H1 (cell line): ENCODE measurements around the gene PDE4D. TPM values are rescaled to one million over a fixed set of nuclear protein-coding genes. Genes with fewer than 3 reads are reported as not detected.

Source experiments
- CTCF ChIA-PET: fragments of 300-600 bp; sonication (Branson Sonifier 250); formaldehyde crosslinking; loops from one replicate; lab custom pipeline; 2021; ENCODE audit not compliant: partially characterized antibody; lab: Charles Lee
- POLR2A ChIA-PET: fragments of 300-600 bp; sonication (Branson Sonifier 250); formaldehyde crosslinking; loops from one replicate; lab custom pipeline; 2021; ENCODE audit warnings: inconsistent platforms; ENCODE audit not compliant: partially characterized antibody; lab: Charles Lee
- DNase-seq, 2 experiments: peaks; one replicate each; pipeline versions ENCODE4 v3.0.0 to v3.0.0-alpha.2; 2010 to 2022; ENCODE audit warnings: low spot score in 2 of 2, low read depth in 1 of 2, mixed read lengths in 1 of 2
- FAIRE-seq: peaks from 2 replicates; lab custom pipeline; 2011; peaks lifted over from hg19 to GRCh38; lab: Jason Lieb, UNC
- H2AFZ ChIP-seq: 2 replicates; pipeline ENCODE4 v1.8.1; 2012; ENCODE audit warnings: low read length, inconsistent platforms
- H2AK5ac ChIP-seq: 2 replicates; pipeline ENCODE4 v1.6.1; 2013; ENCODE audit warnings: low read depth, low read length
- H2BK120ac ChIP-seq: replicated peaks from 2 replicates; pipeline ENCODE3; 2013; ENCODE audit warnings: low read depth, low read length, inconsistent platforms
- H2BK12ac ChIP-seq: 2 replicates; pipeline ENCODE4 v1.6.1; 2013; ENCODE audit warnings: low read depth, low read length
- H2BK15ac ChIP-seq: 2 replicates; pipeline ENCODE4 v1.6.1; 2013; ENCODE audit warnings: low read length
- H2BK20ac ChIP-seq: 2 replicates; pipeline ENCODE4 v1.6.1; 2013; ENCODE audit warnings: low read length
- H2BK5ac ChIP-seq: 2 replicates; pipeline ENCODE4 v1.6.1; 2013; ENCODE audit warnings: low read depth, low read length
- H3K14ac ChIP-seq: 2 replicates; pipeline ENCODE4 v1.6.1; 2013; ENCODE audit warnings: inconsistent platforms; ENCODE audit not compliant: insufficient read length
- H3K18ac ChIP-seq: 2 replicates; pipeline ENCODE4 v1.6.1; 2013; ENCODE audit warnings: low read length; ENCODE audit errors: extremely low read depth
- H3K23ac ChIP-seq: 2 replicates; pipeline ENCODE4 v1.6.1; 2013; ENCODE audit warnings: inconsistent platforms; ENCODE audit not compliant: insufficient read length
- H3K23me2 ChIP-seq: 2 replicates; pipeline ENCODE4 v1.6.1; 2013; ENCODE audit warnings: low read depth, low read length
- H3K27ac ChIP-seq: 2 replicates; pipeline ENCODE4 v1.6.1; 2011; ENCODE audit warnings: low read depth, low read length, inconsistent platforms
- H3K27me3 ChIP-seq, 4 experiments: replicated peaks in 1 of 4; 1 replicate in 1 of 4; 2 replicates in 3 of 4; pipeline versions ENCODE4 v1.6.1 to v1.8.1; 2011 to 2013; ENCODE audit warnings: low read length in 3 of 4, mild to moderate bottlenecking in 3 of 4, inconsistent platforms in 2 of 4, mixed read lengths in 2 of 4, moderate library complexity in 1 of 4; ENCODE audit not compliant: control insufficient read depth in 3 of 4, insufficient read depth in 3 of 4; ENCODE audit errors: extremely low read depth in 1 of 4
- H3K36me3 ChIP-seq, 4 experiments: 2 replicates each; pipeline versions ENCODE4 v1.6.1 to v1.8.1; 2011 to 2013; ENCODE audit warnings: mild to moderate bottlenecking in 4 of 4, low read length in 3 of 4, moderate library complexity in 2 of 4, control low read depth in 1 of 4, inconsistent platforms in 1 of 4; ENCODE audit not compliant: insufficient read depth in 4 of 4, control insufficient read depth in 2 of 4
- H3K4ac ChIP-seq: replicated peaks from 2 replicates; pipeline ENCODE3; 2013; ENCODE audit warnings: low read length, low read depth, mixed read lengths, inconsistent platforms; ENCODE audit not compliant: insufficient read length
- H3K4me1 ChIP-seq, 4 experiments: replicated peaks in 1 of 4; 1 replicate in 1 of 4; 2 replicates in 3 of 4; pipeline versions ENCODE4 v1.6.1 to v1.8.1; 2011 to 2013; ENCODE audit warnings: low read length in 3 of 4, inconsistent platforms in 2 of 4, mixed read lengths in 1 of 4; ENCODE audit not compliant: insufficient read depth in 4 of 4, control insufficient read depth in 3 of 4
- H3K4me2 ChIP-seq, 2 experiments: 2 replicates each; pipeline versions ENCODE4 v1.6.1 to v1.8.1; 2011 to 2013; ENCODE audit warnings: low read depth in 2 of 2, low read length in 2 of 2, control low read depth in 1 of 2, inconsistent platforms in 1 of 2, mild to moderate bottlenecking in 1 of 2; ENCODE audit not compliant: insufficient read depth in 1 of 2
- H3K4me3 ChIP-seq, 4 experiments: fragments of 200-600, 300-600 bp in 1 of 4; sonication (generic), shearing (Covaris generic), sonication (Bioruptor Twin) in 1 of 4; 2 replicates each; pipeline versions ENCODE4 v1.5.1 to v1.8.1; 2011 to 2016; ENCODE audit warnings: low read length in 4 of 4, low read depth in 3 of 4, control low read depth in 2 of 4, inconsistent platforms in 2 of 4, mild to moderate bottlenecking in 2 of 4, mixed read lengths in 1 of 4, moderate library complexity in 1 of 4; ENCODE audit not compliant: insufficient read depth in 2 of 4; ENCODE audit errors: extremely low read depth in 1 of 4
- H3K56ac ChIP-seq: replicated peaks from 2 replicates; pipeline ENCODE3; 2013; ENCODE audit warnings: low read depth, mild to moderate bottlenecking, mixed read lengths, low read length, inconsistent platforms; ENCODE audit not compliant: insufficient read length
- H3K79me1 ChIP-seq: 2 replicates; pipeline ENCODE4 v1.6.1; 2013; ENCODE audit warnings: low read depth, low read length, control low read depth
- H3K79me2 ChIP-seq, 2 experiments: 2 replicates each; pipeline versions ENCODE4 v1.6.1 to v1.8.1; 2012 to 2013; ENCODE audit warnings: low read length in 2 of 2, mild to moderate bottlenecking in 2 of 2, inconsistent platforms in 1 of 2; ENCODE audit not compliant: insufficient read depth in 2 of 2, control insufficient read depth in 1 of 2
- H3K9ac ChIP-seq, 4 experiments: replicated peaks in 1 of 4; 1 replicate in 1 of 4; 2 replicates in 3 of 4; pipeline versions ENCODE4 v1.6.1 to v1.8.1; 2011 to 2013; ENCODE audit warnings: low read depth in 3 of 4, low read length in 3 of 4, control low read depth in 2 of 4, mild to moderate bottlenecking in 2 of 4, moderate library complexity in 2 of 4, inconsistent platforms in 1 of 4; ENCODE audit errors: extremely low read depth in 1 of 4
- H3K9me3 ChIP-seq, 2 experiments: 2 replicates each; pipeline versions ENCODE4 v1.6.1 to v1.8.1; 2012 to 2013; ENCODE audit warnings: mild to moderate bottlenecking in 2 of 2, moderate library complexity in 2 of 2, control low read depth in 1 of 2, inconsistent platforms in 1 of 2, low read depth in 1 of 2, low read length in 1 of 2, mixed read lengths in 1 of 2; ENCODE audit not compliant: insufficient read depth in 2 of 2
- H4K20me1 ChIP-seq, 2 experiments: replicated peaks in 1 of 2; 2 replicates each; pipeline versions ENCODE3 to v1.8.1; 2011 to 2013; ENCODE audit warnings: inconsistent platforms in 2 of 2, low read length in 2 of 2, mild to moderate bottlenecking in 1 of 2; ENCODE audit not compliant: insufficient read depth in 2 of 2, control insufficient read depth in 1 of 2
- H4K5ac ChIP-seq: 2 replicates; pipeline ENCODE4 v1.6.1; 2013; ENCODE audit warnings: low read length, low read depth, mixed read lengths, inconsistent platforms; ENCODE audit not compliant: insufficient read length
- H4K8ac ChIP-seq: 2 replicates; pipeline ENCODE4 v1.8.0; 2013; ENCODE audit warnings: mild to moderate bottlenecking, moderate library complexity, low read length, inconsistent platforms; ENCODE audit not compliant: insufficient read depth; ENCODE audit errors: extremely low read depth
- H4K91ac ChIP-seq: replicated peaks from 2 replicates; pipeline ENCODE3; 2013; ENCODE audit warnings: low read length, mixed read lengths, inconsistent platforms; ENCODE audit not compliant: insufficient read length
- CREB1 ChIP-seq: IDR thresholded peaks from 2 replicates; pipeline ENCODE4 v1.6.1; 2012; ENCODE audit warnings: inconsistent platforms
- WGBS, 2 experiments: shearing (Covaris generic) in 1 of 2; methylation state at CpG; one replicate each; pipeline versions ENCODE4 v1.1.6 to v1.1.7; 2013 to 2015; ENCODE audit warnings: low lambda C conversion rate in 2 of 2, mixed read lengths in 2 of 2, inconsistent platforms in 1 of 2, low coverage in 1 of 2, missing lambda C conversion rate in 1 of 2; ENCODE audit not compliant: insufficient replicate concordance in 2 of 2, insufficient coverage in 1 of 2, insufficient read length in 1 of 2; ENCODE audit errors: extremely low coverage in 1 of 2, missing lambda C conversion rate in 1 of 2; 5-methylcytosine and 5-hydroxymethylcytosine counted together
- polyA plus RNA-seq, 7 experiments: library from polyadenylated mRNA; depleted of rRNA in 3 of 7; stranded (reverse) in 5 of 7; unstranded in 2 of 7; fragments of >200 nt in 5 of 7; fragments of 200-250 nt in 2 of 7; gene quantifications; 1 replicate in 5 of 7; 2 replicates in 1 of 7; 4 replicates in 1 of 7; pipeline versions ENCODE4 v1.2.1 to v1.2.3, GENCODE V29; 2011 to 2013; ENCODE audit warnings: missing spikeins in 2 of 7, mixed read lengths in 2 of 7
- total RNA-seq: library from RNA; stranded (reverse); fragmentation: NEBNext Ultra II Directional; extraction: Animal tissue kit (Norgen Biotek cat#: 25700); gene quantifications from 2 replicates; pipeline ENCODE4 v1.2.1, GENCODE V29; 2021

PDE4D gene
- total and polyA plus RNA-seq, 2 of the 8 experiments (the other 6 are each of a cell fraction or from before 2014, with no cell fraction given): 2.3 to 3.7 TPM

- H3K36me3 ChIP-seq: no peaks in the 10 kb centered on the region
- H2BK15ac ChIP-seq: no peak overlapping the region
- H3K27ac ChIP-seq: no peak overlapping the region
- FAIRE-seq (no peak), DNase-seq (no peak)
- H3K79me2 ChIP-seq: no peaks in the 10 kb centered on the region
- no peaks in the 10 kb centered on the region for H3K23me2 ChIP-seq
- POLR2A ChIA-PET: no interaction called here
- H4K5ac ChIP-seq: no peak overlapping the region
- H2AK5ac ChIP-seq: no peak overlapping the region
- H3K4me3 ChIP-seq: no peak overlapping the region
- H3K9me3 ChIP-seq: no peaks in the 10 kb centered on the region
- no peaks in the 10 kb centered on the region for H3K27me3 ChIP-seq
- no peak overlapping the region for H2BK12ac ChIP-seq
- peaks cover 0 to 9% (median 0%) of the 10 kb centered on the region in 4 experiments; a peak in 3 of 7 replicates for H3K4me1 ChIP-seq
- no peak overlapping the region for H2BK5ac ChIP-seq
- no peak overlapping the region for H4K8ac ChIP-seq
- 91% methylated on average over 3 of the region's 3 CpGs; no CpG with 5 or more reads in 1 of the 2 experiments for WGBS, 2 experiments
- no peak overlapping the region for H3K4ac ChIP-seq
- no peak overlapping the region for H3K23ac ChIP-seq
- no peak overlapping the region for H3K56ac ChIP-seq
- no peak for TF ChIP-seq CREB1
- no peak overlapping the region for H3K14ac ChIP-seq
- no peaks in the 10 kb centered on the region for H4K20me1 ChIP-seq
- CTCF ChIA-PET: interaction anchor here (1.0 to 1.1 kb wide), 2 partner anchors 14 to 16 kb away, joined by 3 read pairs; no protein-coding TSS in a partner anchor
- no peak overlapping the region for H3K4me2 ChIP-seq
- H2BK20ac ChIP-seq: no peak overlapping the region
- no peaks in the 10 kb centered on the region for H3K79me1 ChIP-seq
- H3K18ac ChIP-seq: no peak overlapping the region
- H4K91ac ChIP-seq: no peak overlapping the region
- no peak overlapping the region for H3K9ac ChIP-seq
- H2AFZ ChIP-seq: 0 out of 2 replicates have a peak overlapping the region, but pooled peaks have one; percentile 26
- H2BK120ac ChIP-seq: no peak overlapping the region
Measured at GRCh38 chr5:59828623-59829022, 64.9 kb downstream of the PDE4D start.
